CD1c-positive myeloid dendritic cell (primary cell): ENCODE data around the gene LDB2.
"Not testable (repeated sequence)": the region's sequence is repeated elsewhere in the genome, so short reads cannot be mapped to it uniquely, and the experiment has no call there.

Experiments
- DNase-seq: peaks from one replicate; pipeline ENCODE4 v3.0.0-alpha.2; 2016; ENCODE audit errors: extremely low spot score

LDB2 gene

GRCh38 chr4:16646459-16646858, 252.0 kb downstream of the LDB2 start:
- no peak for DNase-seq

- no peak for DNase-seq
Measured at GRCh38 chr4:16643893-16644292, 254.6 kb downstream of the LDB2 start.

GRCh38 chr4:16642897-16643296, 255.5 kb downstream of the LDB2 start:
- no peak for DNase-seq

GRCh38 chr4:16641971-16642370, 256.5 kb downstream of the LDB2 start:
- no peak for DNase-seq

- no peak for DNase-seq
Measured at GRCh38 chr4:16636912-16637630, 261.4 kb downstream of the LDB2 start.

- DNase-seq = no peak
Measured at GRCh38 chr4:16636304-16636703, 262.1 kb downstream of the LDB2 start.

GRCh38 chr4:16629274-16629673, 269.2 kb downstream of the LDB2 start:
- DNase-seq = not testable (repeated sequence)

GRCh38 chr4:16628835-16629234, 269.6 kb downstream of the LDB2 start:
- not testable (repeated sequence) for DNase-seq

GRCh38 chr4:16627999-16628398, 270.4 kb downstream of the LDB2 start:
- DNase-seq = no peak

- no peak for DNase-seq
Measured at GRCh38 chr4:16626945-16627344, 271.5 kb downstream of the LDB2 start.

- DNase-seq = no peak
Measured at GRCh38 chr4:16622826-16623225, 275.6 kb downstream of the LDB2 start.

- no peak for DNase-seq
Measured at GRCh38 chr4:16617435-16617834, 281.0 kb downstream of the LDB2 start.

- DNase-seq = no peak
Measured at GRCh38 chr4:16617011-16617410, 281.4 kb downstream of the LDB2 start.

GRCh38 chr4:16609170-16609758, 289.2 kb downstream of the LDB2 start:
- DNase-seq = no peak

- no peak for DNase-seq
Measured at GRCh38 chr4:16608611-16609125, 289.8 kb downstream of the LDB2 start.

GRCh38 chr4:16608123-16608522, 290.3 kb downstream of the LDB2 start:
- DNase-seq = no peak

GRCh38 chr4:16607241-16608066, 291.0 kb downstream of the LDB2 start:
- no peak for DNase-seq

GRCh38 chr4:16606691-16607090, 291.8 kb downstream of the LDB2 start:
- DNase-seq = no peak

GRCh38 chr4:16603178-16603577, 295.3 kb downstream of the LDB2 start:
- no peak for DNase-seq

GRCh38 chr4:16598597-16599206, 299.7 kb downstream of the LDB2 start:
- no peak for DNase-seq

GRCh38 chr4:16597845-16598596, 300.4 kb downstream of the LDB2 start:
- no peak for DNase-seq
